ENCODE results near the gene FSIP1.

- no peak for TF ChIP-seq HDAC2 (IDR thresholded peaks at IDR 0.05)
- no peak for TF ChIP-seq ZSCAN29 (IDR thresholded peaks at IDR 0.05)
- TF ChIP-seq SMARCC2 (IDR thresholded peaks at IDR 0.05; ENCODE audit: low read depth): no peak
- TF ChIP-seq OTX1 (CRISPR knock-in tag; IDR thresholded peaks at IDR 0.05): no peak
- no peak for TF ChIP-seq RBM25 (IDR thresholded peaks at IDR 0.05; ENCODE audit: low read depth, low read length, severe bottlenecking)
- no peak for TF ChIP-seq ZNF274 (IDR thresholded peaks at IDR 0.05; ENCODE audit: borderline replicate concordance, low read depth, low read length)
- no peak for TF ChIP-seq CTCF (IDR thresholded peaks at IDR 0.05 in 2 of 3, conservative IDR thresholded peaks at IDR 0.05 in 1 of 3; ENCODE audit: insufficient read depth in 2 of 3, low read depth in 1 of 3, low read length in 3 of 3)
Observed at GRCh38 chr15:39778021-39778420, 4.6 kb downstream of the FSIP1 start.

Data from K562 (cell line).